Coronary artery (tissue), 2 donors: ENCODE results near the gene KNSTRN.

Experiments
- DNase-seq: peaks from one replicate; pipeline ENCODE4 v3.0.0-alpha.2; 2017; ENCODE audit warnings: low spot score
- H3K27ac ChIP-seq, 2 donors: fragments of 200-600 bp; sonication (generic); one replicate each; pipeline ENCODE4 v1.5.1; 2016 to 2019
- H3K4me3 ChIP-seq: fragments of 200-600 bp; sonication (generic); 2 replicates; pipeline ENCODE4 v1.5.1; 2016; ENCODE audit warnings: mild to moderate bottlenecking, moderate library complexity
- TF ChIP-seq, protein P1 (sequence below): fragments of 200-600 bp; sonication (generic); IDR thresholded peaks from one replicate; pipeline ENCODE4 v1.5.1; 2019; ENCODE audit warnings: antibody characterized with exemption

KNSTRN gene

DNA sequence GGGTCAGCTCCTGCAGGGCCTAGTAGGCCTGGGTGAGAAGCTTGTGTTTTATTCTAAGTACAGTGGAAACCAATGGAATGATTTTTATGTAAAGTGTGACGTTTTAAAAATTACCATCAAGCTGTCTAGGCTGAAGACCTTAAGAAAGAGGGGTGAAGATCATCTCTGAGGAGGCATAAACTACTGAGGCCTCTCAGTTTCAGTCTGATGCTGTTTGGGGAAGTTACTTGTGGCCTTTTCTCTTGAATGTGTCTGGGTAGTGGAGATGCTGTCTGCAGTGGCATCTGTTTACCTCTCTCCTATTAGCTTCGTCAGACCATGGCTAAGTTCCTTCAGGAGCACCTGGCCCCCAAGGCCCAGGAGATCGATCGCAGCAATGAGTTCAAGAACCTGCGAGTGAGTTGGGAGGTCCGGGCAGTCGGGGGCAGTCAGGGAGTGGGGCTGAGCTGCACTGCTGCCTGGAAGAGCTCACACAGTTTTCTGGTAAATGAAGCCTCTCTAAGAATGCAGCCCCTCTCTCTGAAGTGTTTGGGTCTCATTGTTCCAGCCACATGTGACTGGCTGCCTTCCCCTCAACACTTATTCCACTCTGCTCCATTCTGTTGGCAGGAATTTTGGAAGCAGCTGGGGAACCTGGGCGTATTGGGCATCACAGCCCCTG lies 24.9 kb downstream of the KNSTRN start:
- Histone ChIP-seq H3K27ac (no peak overlapping the region), H3K4me3 (no peak overlapping the region)
- TF ChIP-seq, protein P1, sequence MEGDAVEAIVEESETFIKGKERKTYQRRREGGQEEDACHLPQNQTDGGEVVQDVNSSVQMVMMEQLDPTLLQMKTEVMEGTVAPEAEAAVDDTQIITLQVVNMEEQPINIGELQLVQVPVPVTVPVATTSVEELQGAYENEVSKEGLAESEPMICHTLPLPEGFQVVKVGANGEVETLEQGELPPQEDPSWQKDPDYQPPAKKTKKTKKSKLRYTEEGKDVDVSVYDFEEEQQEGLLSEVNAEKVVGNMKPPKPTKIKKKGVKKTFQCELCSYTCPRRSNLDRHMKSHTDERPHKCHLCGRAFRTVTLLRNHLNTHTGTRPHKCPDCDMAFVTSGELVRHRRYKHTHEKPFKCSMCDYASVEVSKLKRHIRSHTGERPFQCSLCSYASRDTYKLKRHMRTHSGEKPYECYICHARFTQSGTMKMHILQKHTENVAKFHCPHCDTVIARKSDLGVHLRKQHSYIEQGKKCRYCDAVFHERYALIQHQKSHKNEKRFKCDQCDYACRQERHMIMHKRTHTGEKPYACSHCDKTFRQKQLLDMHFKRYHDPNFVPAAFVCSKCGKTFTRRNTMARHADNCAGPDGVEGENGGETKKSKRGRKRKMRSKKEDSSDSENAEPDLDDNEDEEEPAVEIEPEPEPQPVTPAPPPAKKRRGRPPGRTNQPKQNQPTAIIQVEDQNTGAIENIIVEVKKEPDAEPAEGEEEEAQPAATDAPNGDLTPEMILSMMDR: no peak
- no peak for DNase-seq

DNA sequence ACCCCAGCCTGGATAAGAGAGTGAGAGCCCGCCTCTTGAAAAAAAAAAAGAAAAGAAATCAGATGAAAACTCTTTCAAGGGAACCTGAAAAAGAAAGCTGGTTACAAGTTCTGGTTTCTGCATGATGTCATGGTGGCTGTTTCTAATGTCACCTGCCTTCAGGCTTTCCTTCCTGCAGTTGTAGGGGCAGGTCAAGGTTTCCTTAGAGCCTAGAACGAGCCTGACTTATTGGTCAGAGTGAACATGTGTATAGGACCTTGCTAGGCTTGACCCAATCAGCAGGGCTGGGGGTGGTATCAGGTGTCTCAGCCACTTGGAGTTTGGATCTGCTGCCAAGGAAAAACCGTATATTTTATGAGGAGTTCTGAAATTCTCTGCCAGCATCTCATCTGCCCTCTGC lies 26.8 kb downstream of the KNSTRN start:
- DNase-seq: no peak
- Histone ChIP-seq H3K4me3 (no peak overlapping the region), H3K27ac (no peak overlapping the region)
- TF ChIP-seq, protein P1: no peak

DNA sequence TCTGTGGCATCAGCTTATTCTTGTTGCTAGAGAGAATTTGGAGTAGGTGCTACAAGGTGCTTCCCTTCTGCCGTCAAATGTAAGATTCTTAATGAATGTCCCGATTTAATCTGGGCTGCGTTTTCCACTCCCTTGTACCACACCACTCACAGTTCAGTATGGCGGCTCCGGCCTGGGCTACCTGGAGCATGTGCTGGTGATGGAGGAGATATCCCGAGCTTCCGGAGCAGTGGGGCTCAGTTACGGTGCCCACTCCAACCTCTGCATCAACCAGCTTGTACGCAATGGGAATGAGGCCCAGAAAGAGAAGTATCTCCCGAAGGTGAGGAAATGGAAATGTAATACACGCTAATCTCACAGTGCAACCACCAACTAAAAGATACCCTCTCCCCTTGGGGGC lies 28.0 kb downstream of the KNSTRN start:
- Histone ChIP-seq H3K4me3 (no peak overlapping the region), H3K27ac (no peak overlapping the region)
- no peak for DNase-seq
- TF ChIP-seq, protein P1: no peak

DNA sequence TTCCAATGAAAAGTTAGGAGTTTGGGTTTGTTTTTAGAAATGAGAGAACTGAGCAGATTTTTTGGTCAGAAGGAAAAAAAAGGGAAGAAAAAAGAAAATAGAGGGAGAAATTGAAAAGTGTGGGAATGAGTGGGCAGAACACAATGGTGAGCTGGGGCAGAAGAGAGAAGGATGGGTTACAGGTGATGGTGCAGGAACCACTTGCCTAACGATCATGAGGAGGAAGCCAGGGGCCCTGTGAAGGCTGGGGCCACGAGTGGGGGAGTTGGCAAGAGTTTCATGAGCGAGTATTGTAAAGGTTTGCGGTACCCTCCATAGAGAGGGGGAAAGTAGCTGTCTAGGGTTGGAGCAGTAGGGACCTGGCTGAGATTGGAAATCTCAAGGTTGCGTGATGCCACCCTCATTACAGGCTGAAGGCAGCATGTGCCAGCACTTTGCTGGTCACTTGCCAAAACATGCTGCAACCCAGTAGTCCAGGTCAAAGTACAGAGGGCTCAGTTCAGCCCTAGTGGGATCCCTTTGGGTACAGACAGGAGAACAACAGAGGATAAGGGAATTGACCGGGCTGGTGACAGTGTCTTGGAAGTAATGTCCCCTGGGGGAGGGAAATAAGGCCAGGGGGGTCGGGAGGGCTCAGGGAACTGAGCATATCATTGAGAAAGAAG lies 29.7 kb downstream of the KNSTRN start:
- TF ChIP-seq, protein P1: no peak
- DNase-seq: no peak
- Histone ChIP-seq H3K27ac (no peak overlapping the region), H3K4me3 (no peak overlapping the region)

DNA sequence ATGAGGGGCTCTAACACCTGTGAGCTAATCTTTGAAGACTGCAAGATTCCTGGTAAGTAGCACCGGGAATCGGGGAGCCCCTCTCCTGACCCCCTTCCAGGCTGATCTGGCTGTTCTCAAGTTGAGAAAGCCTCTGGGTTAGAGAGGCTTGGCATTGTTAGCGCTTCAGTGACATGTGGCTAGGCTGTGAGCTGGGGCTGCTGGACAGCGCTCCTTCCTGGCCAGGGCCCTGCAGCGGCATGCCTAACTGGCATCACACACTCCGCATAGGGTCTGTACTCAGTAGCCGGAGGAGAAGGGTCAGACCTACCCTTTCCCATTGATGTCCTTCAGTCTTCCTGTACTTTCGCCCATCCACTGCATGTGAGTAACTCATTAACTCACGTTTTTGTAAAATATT lies 30.5 kb downstream of the KNSTRN start:
- Histone ChIP-seq H3K27ac (no peak overlapping the region), H3K4me3 (no peak overlapping the region)
- TF ChIP-seq, protein P1: no peak
- no peak for DNase-seq

DNA sequence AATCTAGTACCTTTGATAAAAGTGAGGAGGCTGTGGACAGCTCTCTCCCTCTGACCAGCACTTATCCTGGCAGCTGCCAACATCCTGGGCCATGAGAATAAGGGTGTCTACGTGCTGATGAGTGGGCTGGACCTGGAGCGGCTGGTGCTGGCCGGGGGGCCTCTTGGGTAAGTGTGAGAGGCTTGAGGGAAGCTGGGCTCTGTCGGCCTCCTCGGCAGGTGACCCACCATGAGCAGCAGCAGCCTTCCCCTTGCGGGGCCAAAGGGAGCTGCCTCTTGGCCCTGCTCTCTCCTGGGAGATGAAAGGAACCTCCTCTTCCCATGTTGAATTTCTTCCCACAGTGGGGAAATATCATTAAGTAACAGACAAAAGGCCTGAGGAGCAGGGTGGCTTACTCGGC lies 32.3 kb downstream of the KNSTRN start:
- DNase-seq: no peak
- TF ChIP-seq, protein P1: no peak
- Histone ChIP-seq H3K27ac (no peak overlapping the region), H3K4me3 (no peak overlapping the region)

DNA sequence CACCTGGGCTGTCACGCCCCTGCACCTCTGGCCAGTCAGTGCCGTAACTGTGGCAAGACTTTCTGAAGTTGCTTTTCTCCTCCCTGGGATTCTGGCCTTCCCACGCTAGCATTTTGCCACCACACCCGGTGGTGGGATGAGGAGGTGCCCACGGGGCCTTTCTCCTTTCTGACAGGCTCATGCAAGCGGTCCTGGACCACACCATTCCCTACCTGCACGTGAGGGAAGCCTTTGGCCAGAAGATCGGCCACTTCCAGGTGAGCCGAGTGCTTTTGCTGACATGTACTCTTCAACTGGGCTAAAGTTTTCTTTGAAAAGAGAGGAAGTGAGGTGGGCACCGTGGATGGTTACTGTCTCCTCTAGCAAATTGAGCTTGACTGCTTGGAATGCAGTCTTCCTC lies 32.7 kb downstream of the KNSTRN start:
- DNase-seq: no peak
- TF ChIP-seq, protein P1: no peak
- Histone ChIP-seq H3K4me3 (no peak overlapping the region), H3K27ac (no peak overlapping the region)
